ENCODE data around the gene XCL1.
A peak's percentile ranks its signal among the peaks of the same experiment; 100 is the strongest.
"Not testable (repeated sequence)": the region's sequence is repeated elsewhere in the genome, so short reads cannot be mapped to it uniquely, and the experiment has no call there.

Gene XCL1

GRCh38 chr1:168568346-168568745, 8.1 kb upstream of the XCL1 start:
- no peak for DNase-seq

- no peak for DNase-seq
These were observed 5.8 kb upstream of the XCL1 start for GRCh38 chr1:168570652-168571051.

DNA sequence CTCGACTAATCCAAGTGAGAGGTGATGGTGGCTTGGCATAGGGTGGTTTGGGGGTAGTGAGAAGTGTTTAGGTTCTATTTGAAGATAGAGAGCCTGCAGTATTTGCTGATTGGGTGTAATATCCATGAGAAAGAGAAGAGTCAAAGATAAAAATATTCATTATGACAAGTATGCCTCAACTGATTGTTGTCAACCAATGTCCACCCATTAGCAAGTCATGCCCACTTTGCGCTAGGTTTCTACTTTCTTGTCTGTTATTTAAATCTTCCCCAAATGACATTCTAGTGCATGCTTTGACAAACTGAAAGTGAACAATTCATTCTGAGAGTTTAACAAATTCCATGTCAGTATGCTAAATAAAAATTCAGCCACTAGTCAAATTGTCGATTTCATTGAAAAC, 3.8 kb upstream of the XCL1 start:
- no peak for DNase-seq

GRCh38 chr1:168574234-168574633, 2.2 kb upstream of the XCL1 start:
- not testable (repeated sequence) for DNase-seq

GRCh38 chr1:168578531-168579185, 2.3 kb downstream of the XCL1 start:
- DNase-seq, result not testable (repeated sequence)

GRCh38 chr1:168580290-168580689, 3.9 kb downstream of the XCL1 start:
- DNase-seq, result not testable (repeated sequence)

DNA sequence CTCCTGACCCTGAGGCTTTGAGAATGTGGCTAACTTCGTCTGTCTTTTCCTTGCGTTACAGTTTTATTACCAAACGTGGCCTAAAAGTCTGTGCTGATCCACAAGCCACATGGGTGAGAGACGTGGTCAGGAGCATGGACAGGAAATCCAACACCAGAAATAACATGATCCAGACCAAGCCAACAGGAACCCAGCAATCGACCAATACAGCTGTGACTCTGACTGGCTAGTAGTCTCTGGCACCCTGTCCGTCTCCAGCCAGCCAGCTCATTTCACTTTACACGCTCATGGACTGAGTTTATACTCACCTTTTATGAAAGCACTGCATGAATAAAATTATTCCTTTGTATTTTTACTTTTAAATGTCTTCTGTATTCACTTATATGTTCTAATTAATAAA, 4.6 kb downstream of the XCL1 start:
- not testable (repeated sequence) for DNase-seq

- no peak for DNase-seq
These were observed 5.6 kb downstream of the XCL1 start for GRCh38 chr1:168581817-168582572.

GRCh38 chr1:168582688-168583336, 6.4 kb downstream of the XCL1 start:
- no peak for DNase-seq

GRCh38 chr1:168583571-168583970, 7.2 kb downstream of the XCL1 start:
- no peak for DNase-seq

DNA sequence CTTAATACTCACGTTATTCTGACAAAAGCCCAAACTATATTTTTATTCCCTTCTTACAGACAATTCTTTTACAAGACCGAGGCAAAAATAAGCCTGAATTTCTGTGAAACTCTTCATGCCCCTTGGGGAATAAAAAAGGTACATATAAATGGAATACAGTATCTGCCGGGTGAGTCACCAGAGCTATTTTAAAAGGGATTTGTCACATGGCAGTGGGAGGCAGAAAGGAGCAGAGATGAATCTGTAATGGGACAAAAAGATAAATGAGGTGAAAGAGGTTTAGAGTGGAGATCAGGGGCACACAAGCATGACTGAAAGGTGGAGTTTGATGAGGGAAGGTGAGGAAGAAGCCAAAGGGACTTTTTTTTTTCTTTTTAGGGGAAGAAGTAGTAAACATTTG, 8.8 kb downstream of the XCL1 start:
- DNase-seq, result no peak

GRCh38 chr1:168585937-168586336, 9.5 kb downstream of the XCL1 start:
- no peak for DNase-seq

GRCh38 chr1:168589167-168589566, 12.8 kb downstream of the XCL1 start:
- no peak for DNase-seq

DNA sequence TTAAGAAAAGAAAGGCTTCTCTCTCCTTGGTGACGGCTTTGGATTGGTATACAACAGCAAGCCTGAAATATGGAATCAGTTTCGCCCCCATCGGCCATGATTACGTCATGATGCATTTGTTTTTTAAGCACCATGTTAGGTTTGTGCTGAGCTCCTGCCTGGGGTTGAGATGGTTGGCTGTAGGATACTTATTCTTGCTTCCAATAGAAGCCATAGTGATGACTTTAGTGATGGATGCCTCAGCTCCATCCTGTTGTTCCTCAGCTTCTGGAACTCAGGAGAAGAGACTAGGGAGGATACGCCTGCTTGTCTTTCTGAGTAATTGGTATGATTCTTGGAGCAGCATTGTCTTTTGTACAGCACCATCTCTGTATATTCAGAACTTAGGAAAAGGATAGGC, 14.7 kb downstream of the XCL1 start:
- no peak for DNase-seq

DNA sequence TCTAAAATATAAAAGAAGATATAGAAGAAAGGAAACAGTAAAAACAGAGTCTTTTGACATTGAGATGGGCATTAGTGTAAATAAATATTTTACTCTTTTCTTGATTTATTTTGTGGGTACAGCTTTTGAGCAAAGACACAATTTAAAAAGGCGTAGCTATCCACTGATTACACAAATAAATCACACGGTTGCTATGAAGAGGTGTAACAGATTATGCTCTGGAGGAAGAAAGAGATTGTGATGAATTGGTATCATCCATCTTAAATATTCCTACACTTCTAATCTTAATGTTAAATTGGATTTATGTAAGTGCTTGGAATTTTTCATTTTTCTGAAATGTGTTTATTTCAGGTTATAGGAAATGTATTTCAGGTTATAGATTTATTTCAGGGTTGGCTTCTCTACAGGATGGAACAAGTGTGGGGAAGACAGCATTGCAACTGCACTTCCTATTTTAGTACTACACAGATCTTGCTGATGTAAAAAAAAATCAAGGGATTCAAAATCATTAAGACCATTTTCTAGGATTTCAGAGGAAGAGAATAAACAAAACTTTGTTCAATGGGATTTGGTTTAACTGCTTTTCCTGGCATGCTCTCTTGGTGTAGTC, 15.3 kb downstream of the XCL1 start:
- DNase-seq, result no peak

DNA sequence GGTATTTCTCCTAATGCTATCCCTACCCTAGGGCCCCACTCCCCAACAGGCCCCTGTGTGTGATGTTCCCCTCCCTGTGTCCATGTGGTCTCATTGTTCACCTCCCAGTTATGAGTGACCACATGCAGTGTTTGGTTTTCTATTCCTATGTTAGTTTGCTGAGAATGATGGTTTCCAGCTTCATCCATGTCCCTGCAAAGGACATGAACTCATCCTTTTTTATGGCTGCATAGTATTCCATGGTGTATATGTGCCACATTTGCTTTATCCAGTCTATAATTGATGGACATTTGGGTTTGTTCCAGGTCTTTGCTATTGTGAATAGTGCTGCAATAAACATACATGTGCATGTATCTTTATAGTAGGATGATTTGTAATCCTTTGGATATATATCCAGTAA, 19.0 kb downstream of the XCL1 start:
- DNase-seq, result not testable (repeated sequence)

DNA sequence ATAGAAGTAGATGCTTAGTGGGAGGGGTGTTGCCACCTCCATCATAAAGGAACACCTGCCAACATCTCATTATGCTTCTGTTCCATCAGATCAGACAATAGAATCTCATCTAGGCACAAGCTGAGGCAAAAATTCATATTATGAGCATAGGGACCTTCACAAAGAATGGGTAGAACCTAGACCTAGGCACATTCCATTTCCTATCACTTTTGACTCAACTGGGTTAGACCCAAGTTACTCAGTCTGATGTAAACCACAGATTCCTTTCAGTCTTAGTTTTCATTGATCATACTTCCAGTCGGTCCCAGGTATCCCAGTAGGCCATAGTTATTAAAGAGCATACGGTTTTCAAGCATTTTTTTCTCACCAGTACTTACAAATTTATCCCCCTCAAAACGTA, 21.7 kb downstream of the XCL1 start:
- no peak for DNase-seq

DNA sequence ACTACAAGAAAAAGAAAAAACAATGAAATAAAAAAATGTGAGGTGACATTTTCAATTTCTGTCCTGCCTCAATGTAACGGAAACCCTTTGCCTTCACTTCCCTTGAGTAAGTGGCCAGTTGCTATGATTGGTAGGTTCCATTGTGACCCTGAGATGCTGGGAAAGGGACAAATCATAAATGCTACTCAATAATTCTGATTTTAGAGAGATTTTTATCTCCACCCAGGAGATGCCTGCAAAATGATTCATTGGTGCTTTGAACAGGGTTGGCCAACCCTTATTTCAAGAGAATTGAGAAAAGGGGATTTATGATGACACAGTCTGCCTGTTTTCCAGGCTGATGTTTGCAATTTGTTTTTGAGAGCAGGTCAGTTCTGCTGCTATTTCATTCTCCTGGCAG, 22.5 kb downstream of the XCL1 start:
- no peak for DNase-seq

DNA sequence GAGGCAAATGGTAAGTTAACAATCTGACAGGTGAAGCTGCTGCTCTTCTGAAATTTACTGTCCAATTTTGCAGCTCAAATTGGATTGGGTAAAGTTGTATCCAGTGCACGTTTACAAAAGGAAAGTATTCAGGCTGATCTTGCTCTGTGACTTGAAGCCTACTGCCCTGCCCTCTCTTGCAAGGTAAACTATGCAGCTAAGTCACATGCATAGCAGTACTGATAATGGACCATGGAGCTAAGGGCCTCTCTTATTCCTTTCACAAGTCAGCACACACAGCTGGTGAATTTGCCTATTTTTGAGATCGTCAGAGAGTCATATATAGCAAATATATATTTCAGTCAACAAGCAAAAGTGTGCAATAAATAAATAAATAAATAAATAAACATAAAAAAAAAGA, 23.2 kb downstream of the XCL1 start:
- DNase-seq, result no peak

- DNase-seq, result no peak
These were observed 24.6 kb downstream of the XCL1 start for GRCh38 chr1:168601051-168601450.

DNA sequence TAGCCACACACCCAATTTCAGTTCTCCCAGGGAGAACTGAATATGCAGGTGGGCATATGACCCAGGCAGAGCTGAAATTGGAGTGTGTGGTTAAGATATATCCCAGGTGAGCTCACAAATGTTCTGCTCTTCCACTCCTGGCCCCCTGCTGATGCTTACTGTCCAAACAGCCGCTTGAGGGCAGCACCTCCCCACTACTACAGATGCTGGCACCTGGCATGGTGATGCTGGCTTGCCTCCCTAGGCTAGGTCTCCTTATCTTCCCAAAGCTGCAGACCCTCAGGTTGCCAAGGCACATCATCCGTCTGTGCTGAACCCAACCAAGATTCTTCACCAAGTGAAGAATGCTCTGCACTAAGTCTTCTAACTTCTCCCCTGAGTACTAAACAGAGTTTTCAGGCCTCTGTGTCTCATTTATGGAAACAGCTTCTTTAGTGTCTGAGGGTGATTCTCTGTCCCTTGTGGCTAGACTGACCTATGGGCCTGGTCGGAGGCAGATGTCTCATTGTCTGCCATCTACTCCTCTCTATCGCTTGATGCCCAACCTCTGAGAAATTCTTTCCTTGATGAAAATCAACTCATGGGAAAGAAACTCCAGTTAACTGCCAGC, 27.2 kb downstream of the XCL1 start:
- peak; percentile 74 for DNase-seq

GRCh38 chr1:168605443-168605842, 29.0 kb downstream of the XCL1 start:
- no peak for DNase-seq

DNA sequence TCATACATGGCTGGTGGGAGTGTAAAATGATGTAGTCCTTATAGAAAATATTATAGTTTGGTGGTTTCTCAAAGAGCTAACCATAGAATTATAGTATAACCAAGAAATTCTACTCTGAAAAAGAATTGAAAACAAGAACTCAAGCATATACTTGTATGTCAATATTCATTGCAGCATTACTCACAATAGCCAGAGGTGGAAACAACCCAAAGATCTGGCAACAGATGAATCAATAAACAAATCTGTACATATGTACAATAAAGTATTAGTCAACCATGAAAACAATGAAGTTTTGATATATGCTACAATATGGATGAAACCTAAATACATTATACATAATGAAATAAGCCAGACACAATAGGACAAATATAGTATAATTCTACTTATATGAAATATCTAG, 29.7 kb downstream of the XCL1 start:
- DNase-seq, result no peak

Measured in RPMI8226 (cell line).